Esophagus (tissue), 2 donors: ENCODE results near the gene KRT7. TPM values are rescaled to one million over a fixed set of nuclear protein-coding genes. Genes with fewer than 3 reads are reported as not detected.

ENCODE experiments used
- H3K27ac ChIP-seq, 2 donors: one replicate each; pipeline ENCODE4 v1.5.1; 2013; ENCODE audit warnings: low read depth in 2 of 2, mild to moderate bottlenecking in 2 of 2, inconsistent platforms in 1 of 2, low read length in 1 of 2, moderate library complexity in 1 of 2
- H3K27me3 ChIP-seq, 2 donors: one replicate each; pipeline ENCODE4 v1.6.1; 2013; ENCODE audit warnings: low read length in 2 of 2, control low read depth in 1 of 2, mild to moderate bottlenecking in 1 of 2; ENCODE audit not compliant: insufficient read depth in 2 of 2, control insufficient read depth in 1 of 2
- H3K36me3 ChIP-seq, 2 donors: one replicate each; pipeline ENCODE4 v1.6.1; 2013; ENCODE audit warnings: low read length in 1 of 2; ENCODE audit not compliant: control insufficient read depth in 2 of 2, insufficient read depth in 2 of 2
- H3K4me1 ChIP-seq, 2 donors: one replicate each; pipeline ENCODE4 v1.6.1; 2013; ENCODE audit warnings: low read length in 1 of 2; ENCODE audit not compliant: control insufficient read depth in 2 of 2, insufficient read depth in 2 of 2
- H3K4me3 ChIP-seq, 2 donors: one replicate each; pipeline ENCODE4 v1.5.1; 2013; ENCODE audit warnings: low read length in 2 of 2, mild to moderate bottlenecking in 2 of 2, low read depth in 1 of 2, moderate library complexity in 1 of 2
- H3K9me3 ChIP-seq, 2 donors: one replicate each; pipeline ENCODE4 v1.6.1; 2013; ENCODE audit warnings: mild to moderate bottlenecking in 2 of 2, low read depth in 1 of 2, low read length in 1 of 2, moderate library complexity in 1 of 2; ENCODE audit not compliant: control insufficient read depth in 2 of 2, insufficient read depth in 1 of 2
- WGBS, 2 donors: extraction: QIAGEN DNeasy Blood & Tissue Kit; methylation state at CpG; one replicate each; pipeline ENCODE4 v1.1.7; 2013; 5-methylcytosine and 5-hydroxymethylcytosine counted together
- polyA plus RNA-seq, 2 donors: library from polyadenylated mRNA; stranded (reverse); fragments of 200-250 nt; gene quantifications; one replicate each; pipeline ENCODE4 v1.2.3, GENCODE V29; 2013
- donor health status: healthy with polysubstance abuse.
- donor health status: Bipolar disorder and iron deficiency.

The KRT7 gene
- polyA plus RNA-seq, 2 donors: 153 to 213 TPM

- no peaks in the 10 kb centered on the region for H3K27me3 ChIP-seq
- H3K27ac ChIP-seq: no peak overlapping the region
- WGBS, 2 donors: 47 to 48% methylated on average over 38 to 40 of the region's 40 CpGs
- H3K9me3 ChIP-seq: no peaks in the 10 kb centered on the region
- peaks cover 0 to 29% of the 10 kb centered on the region in 2 donors for H3K4me1 ChIP-seq
- no peaks in the 10 kb centered on the region for H3K36me3 ChIP-seq
- H3K4me3 ChIP-seq: peak overlapping the region; percentile 8 to 41
Observed at GRCh38 chr12:52233462-52234207, 592 bp downstream of the KRT7 start.

GRCh38 chr12:52234223-52234810 is 1.3 kb downstream of the KRT7 start:
- Histone ChIP-seq H3K27me3 (no peaks in the 10 kb centered on the region), H3K9me3 (no peaks in the 10 kb centered on the region), H3K36me3 (no peaks in the 10 kb centered on the region), H3K4me1 (peaks cover 0 to 29% of the 10 kb centered on the region in 2 donors), H3K27ac (peak overlapping the region in 1 of 2 donors; percentile 34), H3K4me3 (peak overlapping the region; percentile 8 to 18)
- 88 to 95% methylated on average over 10 of the region's 10 CpGs for WGBS, 2 donors

- peak overlapping the region in 1 of 2 donors; percentile 18 for H3K4me3 ChIP-seq
Observed at GRCh38 chr12:52235001-52235764, 2.1 kb downstream of the KRT7 start.

GRCh38 chr12:52235822-52236361 is 2.8 kb downstream of the KRT7 start:
- Histone ChIP-seq H3K36me3 (no peaks in the 10 kb centered on the region), H3K27ac (peak overlapping the region; percentile 58), H3K4me3 (no peak overlapping the region), H3K9me3 (no peaks in the 10 kb centered on the region), H3K27me3 (no peaks in the 10 kb centered on the region), H3K4me1 (peaks cover 0 to 25% of the 10 kb centered on the region in 2 donors)
- WGBS, 2 donors: 61% methylated on average over 4 of the region's 4 CpGs

More at GRCh38 chr12:52235001-52235764, 2.1 kb downstream of the KRT7 start:
- Histone ChIP-seq H3K4me1 (peaks cover 0 to 29% of the 10 kb centered on the region in 2 donors), H3K27ac (peak overlapping the region; percentile 58), H3K36me3 (no peaks in the 10 kb centered on the region), H3K9me3 (no peaks in the 10 kb centered on the region), H3K27me3 (no peaks in the 10 kb centered on the region)
- WGBS, 2 donors: 90 to 91% methylated on average over 15 of the region's 15 CpGs

- Histone ChIP-seq H3K27me3 (no peaks in the 10 kb centered on the region), H3K4me3 (no peak overlapping the region), H3K4me1 (peaks cover 0 to 18% of the 10 kb centered on the region in 2 donors), H3K36me3 (no peaks in the 10 kb centered on the region), H3K9me3 (no peaks in the 10 kb centered on the region), H3K27ac (no peak overlapping the region)
- 85 to 86% methylated on average over 3 of the region's 3 CpGs for WGBS, 2 donors
Observed at GRCh38 chr12:52236386-52237050, 3.5 kb downstream of the KRT7 start.

GRCh38 chr12:52238207-52238840 is 5.3 kb downstream of the KRT7 start:
- WGBS, 2 donors: 83 to 86% methylated on average over 4 of the region's 4 CpGs
- H3K27ac ChIP-seq: no peak overlapping the region
- H3K9me3 ChIP-seq: no peaks in the 10 kb centered on the region
- H3K27me3 ChIP-seq: no peaks in the 10 kb centered on the region
- no peak overlapping the region for H3K4me3 ChIP-seq
- peaks cover 4 to 17% of the 10 kb centered on the region in 2 donors for H3K4me1 ChIP-seq
- peaks cover 0 to 1% of the 10 kb centered on the region in 2 donors for H3K36me3 ChIP-seq

GRCh38 chr12:52238916-52239646 is 6.0 kb downstream of the KRT7 start:
- Histone ChIP-seq H3K36me3 (peaks cover 0 to 1% of the 10 kb centered on the region in 2 donors), H3K27me3 (no peaks in the 10 kb centered on the region), H3K4me1 (peaks cover 6 to 22% of the 10 kb centered on the region in 2 donors), H3K4me3 (no peak overlapping the region), H3K9me3 (no peaks in the 10 kb centered on the region), H3K27ac (no peak overlapping the region)
- WGBS, 2 donors: 90 to 92% methylated on average over 7 of the region's 7 CpGs

- Histone ChIP-seq H3K4me3 (no peak overlapping the region), H3K27me3 (no peaks in the 10 kb centered on the region), H3K36me3 (peaks cover 0 to 1% of the 10 kb centered on the region in 2 donors), H3K27ac (no peak overlapping the region), H3K4me1 (peaks cover 9 to 27% of the 10 kb centered on the region in 2 donors), H3K9me3 (no peaks in the 10 kb centered on the region)
- 57 to 63% methylated on average over 2 of the region's 2 CpGs for whole genome bisulfite sequencing, 2 donors
Observed at GRCh38 chr12:52239767-52240166, 6.7 kb downstream of the KRT7 start.
